Measurements from ENCODE around the gene NAT16. TPM values are rescaled to one million over a fixed set of nuclear protein-coding genes. Genes with fewer than 3 reads are reported as not detected.
A peak's percentile ranks its signal among the peaks of the same experiment; 100 is the strongest.

The NAT16 gene
- total and polyA plus RNA-seq, 10 of the 15 experiments (the other 5 are each of a cell fraction or from before 2014, with no cell fraction given): not detected

DNA sequence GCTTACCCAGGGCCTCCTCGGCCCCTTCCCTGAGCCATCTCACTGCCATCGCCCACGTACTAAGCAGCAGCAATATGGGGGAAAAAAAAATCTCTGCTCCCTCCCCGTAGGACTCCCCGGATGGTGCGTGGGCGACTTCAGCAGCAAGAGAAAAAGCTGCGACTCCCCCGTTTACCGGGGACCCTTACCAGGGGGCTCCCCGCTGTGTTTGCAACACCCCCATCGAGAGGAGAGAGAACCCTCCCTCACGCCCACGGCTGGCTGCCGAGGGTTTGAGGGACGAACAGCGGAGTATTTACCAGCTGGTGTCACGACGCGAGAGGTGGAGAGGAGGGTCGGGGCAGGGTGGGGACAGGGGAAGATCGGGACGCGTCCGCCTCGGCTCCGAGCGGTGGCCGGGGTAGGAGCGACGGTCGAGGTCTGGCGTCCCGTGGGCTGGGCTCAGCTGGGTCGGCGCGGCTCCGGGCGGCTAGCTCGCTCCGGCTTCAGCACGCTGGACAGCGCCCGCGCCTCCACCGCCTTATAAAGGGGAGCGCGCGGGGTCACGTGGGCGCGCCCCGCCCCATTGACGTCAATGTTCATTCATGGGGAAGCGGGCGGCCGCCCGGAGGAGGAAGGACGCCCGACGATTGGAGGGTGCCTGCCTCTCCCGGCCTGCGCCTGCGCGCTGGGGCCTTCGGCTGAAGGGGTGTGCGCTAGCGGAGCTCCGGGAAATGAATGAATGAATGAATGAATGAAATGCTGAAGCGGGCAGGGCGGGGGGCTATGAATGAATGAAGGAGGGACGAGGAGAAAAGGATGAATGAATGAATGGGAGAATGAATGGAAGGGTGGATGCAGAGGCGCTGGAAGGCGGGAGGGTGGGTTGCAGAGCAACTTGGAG, 14.8 kb downstream of the NAT16 start, which contains the start of gene VGF (continued):
- TF ChIP-seq, protein P1, sequence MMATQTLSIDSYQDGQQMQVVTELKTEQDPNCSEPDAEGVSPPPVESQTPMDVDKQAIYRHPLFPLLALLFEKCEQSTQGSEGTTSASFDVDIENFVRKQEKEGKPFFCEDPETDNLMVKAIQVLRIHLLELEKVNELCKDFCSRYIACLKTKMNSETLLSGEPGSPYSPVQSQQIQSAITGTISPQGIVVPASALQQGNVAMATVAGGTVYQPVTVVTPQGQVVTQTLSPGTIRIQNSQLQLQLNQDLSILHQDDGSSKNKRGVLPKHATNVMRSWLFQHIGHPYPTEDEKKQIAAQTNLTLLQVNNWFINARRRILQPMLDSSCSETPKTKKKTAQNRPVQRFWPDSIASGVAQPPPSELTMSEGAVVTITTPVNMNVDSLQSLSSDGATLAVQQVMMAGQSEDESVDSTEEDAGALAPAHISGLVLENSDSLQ (IDR thresholded peaks at IDR 0.05): peak; percentile 21; the same call in 1 of the 2 replicates
- TF ChIP-seq POU2F2 (IDR thresholded peaks at IDR 0.05; ENCODE audit: borderline replicate concordance, low read depth, low read length) (peak; percentile 25; the same call in 1 of the 3 replicates), SREBF2 (IDR thresholded peaks at IDR 0.05; ENCODE audit: low read length) (no peak), CEBPB (IDR thresholded peaks at IDR 0.05; ENCODE audit: borderline replicate concordance in 1 of 2, low read depth in 2 of 2, low read length in 2 of 2) (no peak), FOXM1 (IDR thresholded peaks at IDR 0.05; ENCODE audit: low read depth, low read length) (no peak), SREBF1 (IDR thresholded peaks at IDR 0.05; ENCODE audit: low read length) (no peak), MTA2 (IDR thresholded peaks at IDR 0.05; ENCODE audit: low read depth) (no peak), JUNB (IDR thresholded peaks at IDR 0.05) (no peak), RELA (IDR thresholded peaks at IDR 0.05; ENCODE audit: borderline replicate concordance, partially characterized antibody) (peak; percentile 77), TCF12 (IDR thresholded peaks at IDR 0.05; ENCODE audit: low read depth, low read length) (no peak), NR2C2 (IDR thresholded peaks at IDR 0.05; ENCODE audit: borderline replicate concordance, control insufficient read depth, insufficient read length, low read depth) (no peak)
- TF ChIP-seq, protein P2, sequence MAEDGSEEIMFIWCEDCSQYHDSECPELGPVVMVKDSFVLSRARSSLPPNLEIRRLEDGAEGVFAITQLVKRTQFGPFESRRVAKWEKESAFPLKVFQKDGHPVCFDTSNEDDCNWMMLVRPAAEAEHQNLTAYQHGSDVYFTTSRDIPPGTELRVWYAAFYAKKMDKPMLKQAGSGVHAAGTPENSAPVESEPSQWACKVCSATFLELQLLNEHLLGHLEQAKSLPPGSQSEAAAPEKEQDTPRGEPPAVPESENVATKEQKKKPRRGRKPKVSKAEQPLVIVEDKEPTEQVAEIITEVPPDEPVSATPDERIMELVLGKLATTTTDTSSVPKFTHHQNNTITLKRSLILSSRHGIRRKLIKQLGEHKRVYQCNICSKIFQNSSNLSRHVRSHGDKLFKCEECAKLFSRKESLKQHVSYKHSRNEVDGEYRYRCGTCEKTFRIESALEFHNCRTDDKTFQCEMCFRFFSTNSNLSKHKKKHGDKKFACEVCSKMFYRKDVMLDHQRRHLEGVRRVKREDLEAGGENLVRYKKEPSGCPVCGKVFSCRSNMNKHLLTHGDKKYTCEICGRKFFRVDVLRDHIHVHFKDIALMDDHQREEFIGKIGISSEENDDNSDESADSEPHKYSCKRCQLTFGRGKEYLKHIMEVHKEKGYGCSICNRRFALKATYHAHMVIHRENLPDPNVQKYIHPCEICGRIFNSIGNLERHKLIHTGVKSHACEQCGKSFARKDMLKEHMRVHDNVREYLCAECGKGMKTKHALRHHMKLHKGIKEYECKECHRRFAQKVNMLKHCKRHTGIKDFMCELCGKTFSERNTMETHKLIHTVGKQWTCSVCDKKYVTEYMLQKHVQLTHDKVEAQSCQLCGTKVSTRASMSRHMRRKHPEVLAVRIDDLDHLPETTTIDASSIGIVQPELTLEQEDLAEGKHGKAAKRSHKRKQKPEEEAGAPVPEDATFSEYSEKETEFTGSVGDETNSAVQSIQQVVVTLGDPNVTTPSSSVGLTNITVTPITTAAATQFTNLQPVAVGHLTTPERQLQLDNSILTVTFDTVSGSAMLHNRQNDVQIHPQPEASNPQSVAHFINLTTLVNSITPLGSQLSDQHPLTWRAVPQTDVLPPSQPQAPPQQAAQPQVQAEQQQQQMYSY (CRISPR knock-in tag; IDR thresholded peaks at IDR 0.05): no peak
- TF ChIP-seq, protein P3, sequence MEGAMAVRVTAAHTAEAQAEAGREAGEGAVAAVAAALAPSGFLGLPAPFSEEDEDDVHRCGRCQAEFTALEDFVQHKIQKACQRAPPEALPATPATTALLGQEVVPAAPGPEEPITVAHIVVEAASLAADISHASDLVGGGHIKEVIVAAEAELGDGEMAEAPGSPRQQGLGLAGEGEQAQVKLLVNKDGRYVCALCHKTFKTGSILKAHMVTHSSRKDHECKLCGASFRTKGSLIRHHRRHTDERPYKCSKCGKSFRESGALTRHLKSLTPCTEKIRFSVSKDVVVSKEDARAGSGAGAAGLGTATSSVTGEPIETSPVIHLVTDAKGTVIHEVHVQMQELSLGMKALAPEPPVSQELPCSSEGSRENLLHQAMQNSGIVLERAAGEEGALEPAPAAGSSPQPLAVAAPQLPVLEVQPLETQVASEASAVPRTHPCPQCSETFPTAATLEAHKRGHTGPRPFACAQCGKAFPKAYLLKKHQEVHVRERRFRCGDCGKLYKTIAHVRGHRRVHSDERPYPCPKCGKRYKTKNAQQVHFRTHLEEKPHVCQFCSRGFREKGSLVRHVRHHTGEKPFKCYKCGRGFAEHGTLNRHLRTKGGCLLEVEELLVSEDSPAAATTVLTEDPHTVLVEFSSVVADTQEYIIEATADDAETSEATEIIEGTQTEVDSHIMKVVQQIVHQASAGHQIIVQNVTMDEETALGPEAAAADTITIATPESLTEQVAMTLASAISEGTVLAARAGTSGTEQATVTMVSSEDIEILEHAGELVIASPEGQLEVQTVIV (IDR thresholded peaks at IDR 0.05; ENCODE audit: borderline replicate concordance, partially characterized antibody): no peak
- TF ChIP-seq, protein P4, sequence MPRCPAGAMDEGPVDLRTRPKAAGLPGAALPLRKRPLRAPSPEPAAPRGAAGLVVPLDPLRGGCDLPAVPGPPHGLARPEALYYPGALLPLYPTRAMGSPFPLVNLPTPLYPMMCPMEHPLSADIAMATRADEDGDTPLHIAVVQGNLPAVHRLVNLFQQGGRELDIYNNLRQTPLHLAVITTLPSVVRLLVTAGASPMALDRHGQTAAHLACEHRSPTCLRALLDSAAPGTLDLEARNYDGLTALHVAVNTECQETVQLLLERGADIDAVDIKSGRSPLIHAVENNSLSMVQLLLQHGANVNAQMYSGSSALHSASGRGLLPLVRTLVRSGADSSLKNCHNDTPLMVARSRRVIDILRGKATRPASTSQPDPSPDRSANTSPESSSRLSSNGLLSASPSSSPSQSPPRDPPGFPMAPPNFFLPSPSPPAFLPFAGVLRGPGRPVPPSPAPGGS (IDR thresholded peaks at IDR 0.05; ENCODE audit: borderline replicate concordance, insufficient read depth, low read depth, low read length, poor library complexity, severe bottlenecking): no peak
- TF ChIP-seq, protein P5, sequence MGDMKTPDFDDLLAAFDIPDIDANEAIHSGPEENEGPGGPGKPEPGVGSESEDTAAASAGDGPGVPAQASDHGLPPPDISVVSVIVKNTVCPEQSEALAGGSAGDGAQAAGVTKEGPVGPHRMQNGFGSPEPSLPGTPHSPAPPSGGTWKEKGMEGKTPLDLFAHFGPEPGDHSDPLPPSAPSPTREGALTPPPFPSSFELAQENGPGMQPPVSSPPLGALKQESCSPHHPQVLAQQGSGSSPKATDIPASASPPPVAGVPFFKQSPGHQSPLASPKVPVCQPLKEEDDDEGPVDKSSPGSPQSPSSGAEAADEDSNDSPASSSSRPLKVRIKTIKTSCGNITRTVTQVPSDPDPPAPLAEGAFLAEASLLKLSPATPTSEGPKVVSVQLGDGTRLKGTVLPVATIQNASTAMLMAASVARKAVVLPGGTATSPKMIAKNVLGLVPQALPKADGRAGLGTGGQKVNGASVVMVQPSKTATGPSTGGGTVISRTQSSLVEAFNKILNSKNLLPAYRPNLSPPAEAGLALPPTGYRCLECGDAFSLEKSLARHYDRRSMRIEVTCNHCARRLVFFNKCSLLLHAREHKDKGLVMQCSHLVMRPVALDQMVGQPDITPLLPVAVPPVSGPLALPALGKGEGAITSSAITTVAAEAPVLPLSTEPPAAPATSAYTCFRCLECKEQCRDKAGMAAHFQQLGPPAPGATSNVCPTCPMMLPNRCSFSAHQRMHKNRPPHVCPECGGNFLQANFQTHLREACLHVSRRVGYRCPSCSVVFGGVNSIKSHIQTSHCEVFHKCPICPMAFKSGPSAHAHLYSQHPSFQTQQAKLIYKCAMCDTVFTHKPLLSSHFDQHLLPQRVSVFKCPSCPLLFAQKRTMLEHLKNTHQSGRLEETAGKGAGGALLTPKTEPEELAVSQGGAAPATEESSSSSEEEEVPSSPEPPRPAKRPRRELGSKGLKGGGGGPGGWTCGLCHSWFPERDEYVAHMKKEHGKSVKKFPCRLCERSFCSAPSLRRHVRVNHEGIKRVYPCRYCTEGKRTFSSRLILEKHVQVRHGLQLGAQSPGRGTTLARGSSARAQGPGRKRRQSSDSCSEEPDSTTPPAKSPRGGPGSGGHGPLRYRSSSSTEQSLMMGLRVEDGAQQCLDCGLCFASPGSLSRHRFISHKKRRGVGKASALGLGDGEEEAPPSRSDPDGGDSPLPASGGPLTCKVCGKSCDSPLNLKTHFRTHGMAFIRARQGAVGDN (IDR thresholded peaks at IDR 0.05): no peak

All from GM12878 (cell line).